HepG2 (cell line): ENCODE data around the gene GC. TPM values are rescaled to one million over a fixed set of nuclear protein-coding genes. Genes with fewer than 3 reads are reported as not detected.

Experiments
- ATAC-seq: fragments of 200-7000 bp; cut with Tn5 transposase; 3 replicates; pipeline ENCODE4 v1.9.1; 2020; ENCODE audit warnings: mild to moderate bottlenecking, moderate library complexity
- BruUV-seq: library from RNA; stranded (reverse); fragments of 400-500 nt; replicated peaks from 2 replicates; lab custom pipeline; 2021; lab: Mats Ljungman, UMichigan
- CTCF ChIA-PET: fragments of 300-600 bp; formaldehyde crosslinking; extraction: SDS; loops from one replicate; lab custom pipeline; 2021; ENCODE audit warnings: low total read pairs, inconsistent platforms, low intra/inter-chr PET ratio; lab: Yijun Ruan, JAX
- POLR2A ChIA-PET: fragments of 350-600 bp; sonication (Branson Sonifier 250); formaldehyde crosslinking; loops from one replicate; lab custom pipeline; 2020; ENCODE audit warnings: antibody characterized with exemption, inconsistent platforms; lab: Yijun Ruan, JAX
- DNase-seq: peaks from one replicate; pipeline ENCODE4 v3.0.0-alpha.2; 2015; ENCODE audit warnings: low spot score
- FAIRE-seq: peaks from 3 replicates; lab custom pipeline; 2011; peaks lifted over from hg19 to GRCh38; lab: Jason Lieb, UNC
- H2AFZ ChIP-seq: one replicate; pipeline ENCODE4 v1.6.1; 2011; ENCODE audit warnings: low read length, inconsistent platforms
- H3K27ac ChIP-seq: fragments of 300-600 bp; 3 replicates; pipeline ENCODE4 v1.8.0; 2011; ENCODE audit warnings: mixed run types, mild to moderate bottlenecking, mixed read lengths, low read length, inconsistent platforms; ENCODE audit not compliant: insufficient read depth; ENCODE audit errors: extremely low read length
- H3K27me3 ChIP-seq, 2 experiments: fragments of 200-600 bp in 1 of 2; 2 replicates in 1 of 2; 3 replicates in 1 of 2; pipeline versions ENCODE4 v1.6.0 to v1.8.0; 2011; ENCODE audit warnings: low read length in 2 of 2, mild to moderate bottlenecking in 2 of 2, moderate library complexity in 2 of 2, inconsistent platforms in 1 of 2; ENCODE audit not compliant: insufficient read depth in 2 of 2, control insufficient read depth in 1 of 2
- H3K36me3 ChIP-seq, 2 experiments: fragments of 200-600 bp in 1 of 2; replicated peaks in 1 of 2; 2 replicates in 1 of 2; 3 replicates in 1 of 2; pipeline versions ENCODE4 v1.5.1 to v1.8.0; 2011; ENCODE audit warnings: low read length in 2 of 2, inconsistent platforms in 1 of 2; ENCODE audit not compliant: insufficient read depth in 2 of 2, control insufficient read depth in 1 of 2
- H3K4me1 ChIP-seq: 2 replicates; pipeline ENCODE4 v1.5.1; 2012; ENCODE audit warnings: low read length, inconsistent platforms; ENCODE audit not compliant: insufficient read depth
- H3K4me2 ChIP-seq: 2 replicates; pipeline ENCODE4 v1.6.0; 2011; ENCODE audit warnings: low read depth, low read length, inconsistent platforms
- H3K4me3 ChIP-seq, 3 experiments: fragments of 200-600 bp in 1 of 3; sonication (generic), shearing (Covaris generic) in 1 of 3; replicated peaks in 1 of 3; 2 replicates each; pipeline ENCODE4 v1.5.1; 2011 to 2016; ENCODE audit warnings: low read length in 3 of 3, inconsistent platforms in 2 of 3, low read depth in 2 of 3, mild to moderate bottlenecking in 2 of 3, control low read depth in 1 of 3, mixed read lengths in 1 of 3; ENCODE audit not compliant: insufficient read depth in 1 of 3
- H3K79me2 ChIP-seq: one replicate; pipeline ENCODE4 v1.6.1; 2011; ENCODE audit warnings: low read length, inconsistent platforms; ENCODE audit not compliant: insufficient read depth
- H3K9ac ChIP-seq: 2 replicates; pipeline ENCODE4 v1.6.0; 2011; ENCODE audit warnings: mild to moderate bottlenecking, low read depth, low read length, inconsistent platforms; ENCODE audit not compliant: insufficient read depth
- H3K9me3 ChIP-seq: 2 replicates; pipeline ENCODE4 v1.5.1; 2012; ENCODE audit warnings: mild to moderate bottlenecking, low read length
- H4K20me1 ChIP-seq: 2 replicates; pipeline ENCODE4 v1.6.0; 2011; ENCODE audit warnings: inconsistent platforms, mild to moderate bottlenecking, low read length, moderate library complexity; ENCODE audit not compliant: insufficient read depth
- ASH2L ChIP-seq: fragments of 300-600, 200-600 bp; sonication (generic); IDR thresholded peaks from 2 replicates; pipeline ENCODE4 v1.7.0; 2017; ENCODE audit warnings: low read depth, mild to moderate bottlenecking, moderate library complexity, mixed read lengths, low read length; ENCODE audit not compliant: insufficient read length
- EHMT2 ChIP-seq: fragments of 200-600 bp; sonication (generic); IDR thresholded peaks from 2 replicates; pipeline ENCODE4 v1.7.0; 2017; ENCODE audit warnings: antibody characterized with exemption, low read depth, low read length, borderline replicate concordance
- MBNL3 ChIP-seq: fragments of 250-450 bp; sonication (Bioruptor Pico); conservative IDR thresholded peaks from 2 replicates; pipeline ENCODE4 v1.8.0; 2022; ENCODE audit warnings: mild to moderate bottlenecking, inconsistent platforms
- ZBTB20 ChIP-seq: sonication (generic); formaldehyde crosslinking; IDR thresholded peaks from 2 replicates; pipeline ENCODE4 v1.8.1; 2023; ENCODE audit warnings: missing genetic modification reagents, low read depth, mild to moderate bottlenecking, borderline replicate concordance
- ZNF407 ChIP-seq: sonication (generic); formaldehyde crosslinking; IDR thresholded peaks from one replicate; pipeline ENCODE4 v1.5.1; 2020; ENCODE audit warnings: mild to moderate bottlenecking, missing genetic modification reagents; ENCODE audit errors: not compliant biosample characterization
- ZNF678 ChIP-seq: sonication (generic); formaldehyde crosslinking; IDR thresholded peaks from 2 replicates; pipeline ENCODE4 v1.4.0; 2020; ENCODE audit warnings: mild to moderate bottlenecking, missing genetic modification reagents
- ZNF747 ChIP-seq: sonication (generic); formaldehyde crosslinking; IDR thresholded peaks from 2 replicates; pipeline ENCODE4 v1.8.1; 2023; ENCODE audit warnings: missing genetic modification reagents, mild to moderate bottlenecking, borderline replicate concordance
- WGBS: methylation state at CpG from one replicate; pipeline ENCODE4 v1.1.6; 2017; ENCODE audit warnings: low lambda C conversion rate; 5-methylcytosine and 5-hydroxymethylcytosine counted together
- in situ Hi-C: cut with HindIII; loops from 2 replicates; pipeline ENCODE4 v1.10.0; 2017; ENCODE audit warnings: low pct_unique_long_range_greater_than_20kb; ENCODE audit not compliant: extremely low pct_ligation_motif_present
- intact Hi-C: fragments of 100-400 bp; cut with micrococcal nuclease; formaldehyde crosslinking; loops from one replicate; pipeline ENCODE4 v1.10.0; 2022; ENCODE audit not compliant: unreplicated experiment
- polyA plus RNA-seq, 8 experiments: library from polyadenylated mRNA; depleted of rRNA in 3 of 8; stranded (reverse) in 7 of 8; unstranded in 1 of 8; fragments of >200 nt; fragmentation: Illumina TruSeq in 4 of 8; extraction: Trizol in 4 of 8; gene quantifications; 2 replicates each; pipeline versions ENCODE4 v1.2.1 to v1.2.3, GENCODE V29; 2011 to 2016; ENCODE audit warnings: low read depth in 4 of 8, missing spikeins in 1 of 8, mixed read lengths in 1 of 8; ENCODE audit not compliant: insufficient read depth in 1 of 8
- total RNA-seq, 5 experiments: library from RNA; depleted of rRNA; stranded (reverse); fragments of >200 nt; fragmentation: Illumina TruSeq; extraction: Trizol; gene quantifications; 2 replicates each; pipeline ENCODE4 v1.2.3, GENCODE V29; 2016; ENCODE audit warnings: low read depth in 1 of 5
- TF ChIP-seq, protein P1 (sequence below): sonication (generic); formaldehyde crosslinking; IDR thresholded peaks from 2 replicates; pipeline ENCODE4 v1.5.1; 2020; ENCODE audit warnings: missing genetic modification reagents, mild to moderate bottlenecking, borderline replicate concordance
- TF ChIP-seq, protein P2 (sequence below): sonication (generic); formaldehyde crosslinking; conservative IDR thresholded peaks from 2 replicates; pipeline ENCODE4 v1.5.0; 2020; ENCODE audit warnings: missing genetic modification reagents

GC gene
- total and polyA plus RNA-seq, 2 of the 13 experiments (the other 11 are each of a cell fraction or from before 2014, with no cell fraction given): 0.18 to 0.35 TPM

GRCh38 chr4:71774136-71774535 lies 9.7 kb downstream of the GC start:
- Histone ChIP-seq H3K4me3 (no peak overlapping the region), H3K4me2 (no peak overlapping the region), H3K9ac (no peak overlapping the region), H3K79me2 (no peaks in the 10 kb centered on the region), H2AFZ (no peak overlapping the region), H3K36me3 (no peaks in the 10 kb centered on the region), H3K27ac (no peak overlapping the region), H3K9me3 (no peaks in the 10 kb centered on the region), H4K20me1 (no peaks in the 10 kb centered on the region), H3K27me3 (no peaks in the 10 kb centered on the region), H3K4me1 (peaks cover 20% of the 10 kb centered on the region)
- 37% methylated on average over 3 of the region's 3 CpGs for WGBS
- intact Hi-C loops (no loop called here), in situ Hi-C loops (no loop called here)
- no TSS peak for BruUV-seq
- DNase-seq: no peak
- no peak for FAIRE-seq
- POLR2A ChIA-PET: no interaction called here
- ATAC-seq: no peak
- CTCF ChIA-PET: no interaction called here
- no peak for TF ChIP-seq MBNL3 (CRISPR knock-in tag)
- TF ChIP-seq ZNF747 (CRISPR knock-in tag): no peak
- no peak for TF ChIP-seq ZNF407 (CRISPR knock-in tag)
- TF ChIP-seq, protein P1, sequence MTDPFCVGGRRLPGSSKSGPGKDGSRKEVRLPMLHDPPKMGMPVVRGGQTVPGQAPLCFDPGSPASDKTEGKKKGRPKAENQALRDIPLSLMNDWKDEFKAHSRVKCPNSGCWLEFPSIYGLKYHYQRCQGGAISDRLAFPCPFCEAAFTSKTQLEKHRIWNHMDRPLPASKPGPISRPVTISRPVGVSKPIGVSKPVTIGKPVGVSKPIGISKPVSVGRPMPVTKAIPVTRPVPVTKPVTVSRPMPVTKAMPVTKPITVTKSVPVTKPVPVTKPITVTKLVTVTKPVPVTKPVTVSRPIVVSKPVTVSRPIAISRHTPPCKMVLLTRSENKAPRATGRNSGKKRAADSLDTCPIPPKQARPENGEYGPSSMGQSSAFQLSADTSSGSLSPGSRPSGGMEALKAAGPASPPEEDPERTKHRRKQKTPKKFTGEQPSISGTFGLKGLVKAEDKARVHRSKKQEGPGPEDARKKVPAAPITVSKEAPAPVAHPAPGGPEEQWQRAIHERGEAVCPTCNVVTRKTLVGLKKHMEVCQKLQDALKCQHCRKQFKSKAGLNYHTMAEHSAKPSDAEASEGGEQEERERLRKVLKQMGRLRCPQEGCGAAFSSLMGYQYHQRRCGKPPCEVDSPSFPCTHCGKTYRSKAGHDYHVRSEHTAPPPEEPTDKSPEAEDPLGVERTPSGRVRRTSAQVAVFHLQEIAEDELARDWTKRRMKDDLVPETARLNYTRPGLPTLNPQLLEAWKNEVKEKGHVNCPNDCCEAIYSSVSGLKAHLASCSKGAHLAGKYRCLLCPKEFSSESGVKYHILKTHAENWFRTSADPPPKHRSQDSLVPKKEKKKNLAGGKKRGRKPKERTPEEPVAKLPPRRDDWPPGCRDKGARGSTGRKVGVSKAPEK (CRISPR knock-in tag): no peak
- no peak for TF ChIP-seq ZNF678 (CRISPR knock-in tag)
- no peak for TF ChIP-seq ASH2L
- TF ChIP-seq ZBTB20: no peak
- TF ChIP-seq, protein P2, sequence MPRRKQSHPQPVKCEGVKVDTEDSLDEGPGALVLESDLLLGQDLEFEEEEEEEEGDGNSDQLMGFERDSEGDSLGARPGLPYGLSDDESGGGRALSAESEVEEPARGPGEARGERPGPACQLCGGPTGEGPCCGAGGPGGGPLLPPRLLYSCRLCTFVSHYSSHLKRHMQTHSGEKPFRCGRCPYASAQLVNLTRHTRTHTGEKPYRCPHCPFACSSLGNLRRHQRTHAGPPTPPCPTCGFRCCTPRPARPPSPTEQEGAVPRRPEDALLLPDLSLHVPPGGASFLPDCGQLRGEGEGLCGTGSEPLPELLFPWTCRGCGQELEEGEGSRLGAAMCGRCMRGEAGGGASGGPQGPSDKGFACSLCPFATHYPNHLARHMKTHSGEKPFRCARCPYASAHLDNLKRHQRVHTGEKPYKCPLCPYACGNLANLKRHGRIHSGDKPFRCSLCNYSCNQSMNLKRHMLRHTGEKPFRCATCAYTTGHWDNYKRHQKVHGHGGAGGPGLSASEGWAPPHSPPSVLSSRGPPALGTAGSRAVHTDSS: no peak
- no peak for TF ChIP-seq EHMT2
